Tongue (tissue), 2 donors: ENCODE results near the gene SPSB4. TPM values are rescaled to one million over a fixed set of nuclear protein-coding genes. Genes with fewer than 3 reads are reported as not detected.
"Not testable (repeated sequence)": the region's sequence is repeated elsewhere in the genome, so short reads cannot be mapped to it uniquely, and the experiment has no call there.

Experiments
- DNase-seq: peaks from one replicate; pipeline ENCODE4 v3.0.0-alpha.2; 2015
- total RNA-seq: library from RNA; depleted of rRNA; stranded (reverse); fragments of >200 nt; gene quantifications from one replicate; pipeline ENCODE4 v1.2.3, GENCODE V29; 2014

SPSB4 gene
- 18.7 TPM for total RNA-seq

- DNase-seq, result peak; percentile 95
These were observed at the start of gene SPSB4 for GRCh38 chr3:141050576-141051442. Gene SPSB4 (plus strand): TSS chr3:141051347. CDS start chr3:141066105, 14,758 bp downstream.

GRCh38 chr3:141006344-141006743, 44.8 kb upstream of the SPSB4 start:
- no peak for DNase-seq

GRCh38 chr3:141009496-141009895, 41.7 kb upstream of the SPSB4 start:
- peak; percentile 24 for DNase-seq

- peak; percentile 96 for DNase-seq
These were observed 39.7 kb upstream of the SPSB4 start for GRCh38 chr3:141011232-141011996.

- DNase-seq, result no peak
These were observed 39.2 kb upstream of the SPSB4 start for GRCh38 chr3:141011997-141012262.

- DNase-seq, result no peak
These were observed 38.6 kb upstream of the SPSB4 start for GRCh38 chr3:141012571-141012970.

- DNase-seq, result no peak
These were observed 35.7 kb upstream of the SPSB4 start for GRCh38 chr3:141015481-141015880.

- not testable (repeated sequence) for DNase-seq
These were observed 33.5 kb upstream of the SPSB4 start for GRCh38 chr3:141017366-141018322.

GRCh38 chr3:141019244-141019643, 31.9 kb upstream of the SPSB4 start:
- no peak for DNase-seq

- DNase-seq, result no peak
These were observed 30.9 kb upstream of the SPSB4 start for GRCh38 chr3:141020143-141020830.

- DNase-seq, result no peak
These were observed 29.9 kb upstream of the SPSB4 start for GRCh38 chr3:141021261-141021660.

- DNase-seq, result no peak
These were observed 20.9 kb upstream of the SPSB4 start for GRCh38 chr3:141030296-141030695.

- no peak for DNase-seq
These were observed 11.6 kb upstream of the SPSB4 start for GRCh38 chr3:141039589-141039988.

- DNase-seq, result no peak
These were observed 6.2 kb upstream of the SPSB4 start for GRCh38 chr3:141044695-141045641.

- no peak for DNase-seq
These were observed 5.3 kb upstream of the SPSB4 start for GRCh38 chr3:141045849-141046248.

- no peak for DNase-seq
These were observed 4.0 kb upstream of the SPSB4 start for GRCh38 chr3:141047168-141047567.

- no peak for DNase-seq
These were observed 1.5 kb upstream of the SPSB4 start for GRCh38 chr3:141049681-141050080.

GRCh38 chr3:141051443-141052200, 475 bp downstream of the SPSB4 start:
- DNase-seq, result peak; percentile 81

- DNase-seq, result peak; percentile 93
These were observed 1.3 kb downstream of the SPSB4 start for GRCh38 chr3:141052201-141053069.
